Mucosa of descending colon (tissue), 3 donors: ENCODE measurements around the gene DYDC1. TPM values are rescaled to one million over a fixed set of nuclear protein-coding genes. Genes with fewer than 3 reads are reported as not detected.

Experiments used
- ATAC-seq: fragments of 200-7000 bp; cut with Tn5 transposase; one replicate; pipeline ENCODE4 v1.9.1; 2020; ENCODE audit warnings: mild to moderate bottlenecking, moderate library complexity
- DNase-seq, 3 donors: peaks; one replicate each; pipeline ENCODE4 v3.0.0-alpha.2; 2020
- H3K36me3 ChIP-seq: fragments of 200-600 bp; one replicate; pipeline ENCODE4 v1.8.0; 2021; ENCODE audit warnings: low read depth, mild to moderate bottlenecking
- H3K4me1 ChIP-seq: fragments of 200-600 bp; one replicate; pipeline ENCODE4 v1.8.0; 2021; ENCODE audit warnings: low read depth, mild to moderate bottlenecking
- H3K4me3 ChIP-seq: fragments of 200-600 bp; one replicate; pipeline ENCODE4 v1.8.0; 2021; ENCODE audit warnings: mild to moderate bottlenecking
- H3K9me3 ChIP-seq: fragments of 200-600 bp; one replicate; pipeline ENCODE4 v1.8.0; 2021; ENCODE audit warnings: mild to moderate bottlenecking
- intact Hi-C, 2 donors: fragments of 100-400 bp; cut with DNase I in 1 of 2; cut with micrococcal nuclease in 1 of 2; formaldehyde crosslinking; loops; one replicate each; pipeline versions ENCODE4 v1.11.0 to v1.11.1; 2022; cut with DNase I, micrococcal nuclease
- total RNA-seq, 3 donors: library from RNA; stranded (reverse); fragmentation: NEBNext Ultra II Directional in 2 of 3; extraction: Animal tissue kit (Norgen Biotek cat#: 25700) in 2 of 3; gene quantifications; one replicate each; pipeline versions ENCODE4 v1.2.1 to v1.2.4, GENCODE V29; 2021 to 2023
- TF ChIP-seq, protein P1 (sequence below): fragments of 200-600 bp; IDR thresholded peaks from one replicate; pipeline ENCODE4 v1.8.0; 2022; ENCODE audit warnings: antibody characterized with exemption, mild to moderate bottlenecking
- donor health status: DM: no; HTN: no; CAD: no; lungs with moderate emphysema.
- donor health status: DM: no; HTN: no; CAD: no.
- donor health status: DM: no; HTN: yes; CAD: no.

The DYDC1 gene
- total RNA-seq, 3 donors from 2014 or later = not detected

- no peaks in the 10 kb centered on the region for H3K9me3 ChIP-seq
- peaks cover 6% of the 10 kb centered on the region for H3K4me1 ChIP-seq
- TF ChIP-seq, protein P1, sequence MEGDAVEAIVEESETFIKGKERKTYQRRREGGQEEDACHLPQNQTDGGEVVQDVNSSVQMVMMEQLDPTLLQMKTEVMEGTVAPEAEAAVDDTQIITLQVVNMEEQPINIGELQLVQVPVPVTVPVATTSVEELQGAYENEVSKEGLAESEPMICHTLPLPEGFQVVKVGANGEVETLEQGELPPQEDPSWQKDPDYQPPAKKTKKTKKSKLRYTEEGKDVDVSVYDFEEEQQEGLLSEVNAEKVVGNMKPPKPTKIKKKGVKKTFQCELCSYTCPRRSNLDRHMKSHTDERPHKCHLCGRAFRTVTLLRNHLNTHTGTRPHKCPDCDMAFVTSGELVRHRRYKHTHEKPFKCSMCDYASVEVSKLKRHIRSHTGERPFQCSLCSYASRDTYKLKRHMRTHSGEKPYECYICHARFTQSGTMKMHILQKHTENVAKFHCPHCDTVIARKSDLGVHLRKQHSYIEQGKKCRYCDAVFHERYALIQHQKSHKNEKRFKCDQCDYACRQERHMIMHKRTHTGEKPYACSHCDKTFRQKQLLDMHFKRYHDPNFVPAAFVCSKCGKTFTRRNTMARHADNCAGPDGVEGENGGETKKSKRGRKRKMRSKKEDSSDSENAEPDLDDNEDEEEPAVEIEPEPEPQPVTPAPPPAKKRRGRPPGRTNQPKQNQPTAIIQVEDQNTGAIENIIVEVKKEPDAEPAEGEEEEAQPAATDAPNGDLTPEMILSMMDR = no peak
- intact Hi-C loops = no loop called here
- no peak overlapping the region for H3K4me3 ChIP-seq
- DNase-seq (no peak), ATAC-seq (no peak)
- H3K36me3 ChIP-seq = no peaks in the 10 kb centered on the region
Measured at GRCh38 chr10:80357851-80358125, 1.2 kb upstream of the DYDC1 start.

DNA sequence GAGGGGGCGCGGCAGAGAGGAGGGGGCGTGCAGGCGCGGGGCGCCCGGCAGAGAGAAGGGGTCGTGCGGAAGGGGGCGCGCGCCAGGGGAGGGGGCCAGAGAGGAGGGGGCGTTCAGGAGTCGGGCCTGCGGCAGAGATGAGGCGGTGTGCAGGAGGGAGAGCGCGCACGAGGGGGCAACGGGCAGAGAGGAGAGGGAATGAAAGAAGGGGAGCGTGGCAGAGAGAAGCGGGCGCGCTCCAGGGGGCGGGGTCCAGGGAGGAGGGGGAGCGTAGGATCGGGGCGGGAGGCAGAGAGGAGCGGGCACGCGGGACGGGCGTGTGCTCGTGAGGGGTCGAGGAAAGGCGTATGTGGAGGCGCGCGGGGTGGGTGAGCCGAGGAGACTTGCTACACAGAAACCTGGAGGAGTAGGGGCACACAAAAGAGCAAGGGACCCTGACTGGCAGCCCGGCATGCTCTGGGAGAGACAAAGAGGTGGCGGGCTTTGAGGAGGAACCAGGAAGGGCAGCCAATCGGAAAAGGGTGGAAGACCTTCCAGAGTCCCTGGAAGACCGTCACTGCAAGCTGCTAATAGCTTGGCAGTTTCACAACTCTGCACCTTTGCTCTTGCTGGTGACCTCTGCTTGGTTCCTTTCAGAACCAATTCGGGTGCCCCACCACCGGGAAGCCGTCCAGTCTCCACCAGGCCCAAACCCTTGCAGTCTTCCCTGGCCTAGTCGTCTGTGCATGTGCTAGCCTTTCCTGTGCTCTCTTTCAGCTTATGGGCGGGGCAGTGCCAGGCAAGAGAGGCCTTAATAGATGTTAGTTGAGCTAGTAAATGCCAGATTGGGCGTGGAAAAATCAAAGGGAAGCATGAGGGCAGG lies 665 bp upstream of the DYDC1 start:
- ATAC-seq = peak; percentile 68
- TF ChIP-seq, protein P1 = no peak
- intact Hi-C loops = no loop called here

DNA sequence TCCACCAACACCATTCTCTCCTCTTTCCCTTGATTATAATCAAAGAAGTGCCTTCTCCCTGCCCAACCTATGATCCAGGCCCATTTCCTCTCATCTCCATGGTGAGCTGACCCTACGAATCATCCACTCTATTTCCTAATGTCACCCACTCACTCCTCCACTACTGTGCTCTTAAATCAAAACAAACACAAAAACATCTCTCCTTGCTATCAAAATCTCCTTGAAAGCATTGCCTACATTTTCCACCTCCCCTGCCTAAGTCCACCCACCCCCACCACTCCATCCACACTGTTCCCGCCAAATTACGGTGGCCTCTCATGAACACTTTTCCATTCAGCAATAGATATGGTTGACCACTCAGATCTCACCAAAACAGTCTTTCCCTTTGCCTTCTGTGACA lies 5.3 kb downstream of the DYDC1 start:
- H3K4me3 ChIP-seq = no peak overlapping the region
- no peak for ATAC-seq
- H3K4me1 ChIP-seq = peaks cover 1% of the 10 kb centered on the region
- intact Hi-C loops = no loop called here
- TF ChIP-seq, protein P1 = no peak
- DNase-seq = no peak
- H3K9me3 ChIP-seq = no peaks in the 10 kb centered on the region
- H3K36me3 ChIP-seq = no peaks in the 10 kb centered on the region

More for the DNA sequence above, 665 bp upstream of the DYDC1 start:
- Histone ChIP-seq H3K9me3 (no peaks in the 10 kb centered on the region), H3K4me1 (peaks cover 6% of the 10 kb centered on the region), H3K36me3 (no peaks in the 10 kb centered on the region), H3K4me3 (no peak overlapping the region)
- DNase-seq = peak in 2 of 3 donors; percentile 25 to 30

GRCh38 chr10:80350251-80350650 lies 6.3 kb downstream of the DYDC1 start:
- TF ChIP-seq, protein P1 = no peak
- H3K4me3 ChIP-seq = no peak overlapping the region
- intact Hi-C loops = no loop called here
- H3K36me3 ChIP-seq = no peaks in the 10 kb centered on the region
- no peaks in the 10 kb centered on the region for H3K9me3 ChIP-seq
- no peaks in the 10 kb centered on the region for H3K4me1 ChIP-seq
- ATAC-seq (no peak), DNase-seq (no peak)

DNA sequence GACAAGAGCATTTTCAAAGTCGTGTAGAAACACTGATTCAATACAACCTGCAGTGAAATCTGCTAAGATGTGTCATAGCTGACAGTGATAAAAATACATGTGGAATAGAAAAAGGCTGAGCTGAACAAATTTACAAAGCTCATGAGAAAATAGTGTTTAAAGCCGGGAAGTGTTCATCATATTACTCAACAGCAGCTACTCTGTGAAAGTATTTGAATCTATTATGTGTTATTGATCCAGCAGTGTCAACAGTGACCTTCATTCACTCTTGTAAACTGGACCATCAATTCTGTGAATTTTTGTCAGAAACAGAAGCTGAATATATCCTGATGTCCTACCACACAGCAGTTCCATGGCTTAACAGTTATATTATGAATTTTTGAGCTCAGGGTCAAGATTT lies 11.6 kb downstream of the DYDC1 start:
- intact Hi-C loops = no loop called here
- TF ChIP-seq, protein P1 = no peak
- H3K4me3 ChIP-seq = no peak overlapping the region
- H3K4me1 ChIP-seq = no peaks in the 10 kb centered on the region
- H3K9me3 ChIP-seq = no peaks in the 10 kb centered on the region
- DNase-seq (no peak), ATAC-seq (no peak)
- no peaks in the 10 kb centered on the region for H3K36me3 ChIP-seq
